Stimulated activated CD4-positive, alpha-beta T cell treated with anti-CD3 and anti-CD28 coated beads, Interleukin-12 subunit alpha, Interleukin-12 subunit beta, amount 100 ng/mL, for 24 hours (primary cell): ENCODE measurements around the gene IFT22.
"Not testable (repeated sequence)": the region's sequence is repeated elsewhere in the genome, so short reads cannot be mapped to it uniquely, and the experiment has no call there.

Source experiments
- DNase-seq, 2 experiments: peaks; one replicate each; pipeline ENCODE4 v3.0.0-alpha.2; 2020; ENCODE audit warnings: low read depth in 2 of 2

Gene IFT22

DNA sequence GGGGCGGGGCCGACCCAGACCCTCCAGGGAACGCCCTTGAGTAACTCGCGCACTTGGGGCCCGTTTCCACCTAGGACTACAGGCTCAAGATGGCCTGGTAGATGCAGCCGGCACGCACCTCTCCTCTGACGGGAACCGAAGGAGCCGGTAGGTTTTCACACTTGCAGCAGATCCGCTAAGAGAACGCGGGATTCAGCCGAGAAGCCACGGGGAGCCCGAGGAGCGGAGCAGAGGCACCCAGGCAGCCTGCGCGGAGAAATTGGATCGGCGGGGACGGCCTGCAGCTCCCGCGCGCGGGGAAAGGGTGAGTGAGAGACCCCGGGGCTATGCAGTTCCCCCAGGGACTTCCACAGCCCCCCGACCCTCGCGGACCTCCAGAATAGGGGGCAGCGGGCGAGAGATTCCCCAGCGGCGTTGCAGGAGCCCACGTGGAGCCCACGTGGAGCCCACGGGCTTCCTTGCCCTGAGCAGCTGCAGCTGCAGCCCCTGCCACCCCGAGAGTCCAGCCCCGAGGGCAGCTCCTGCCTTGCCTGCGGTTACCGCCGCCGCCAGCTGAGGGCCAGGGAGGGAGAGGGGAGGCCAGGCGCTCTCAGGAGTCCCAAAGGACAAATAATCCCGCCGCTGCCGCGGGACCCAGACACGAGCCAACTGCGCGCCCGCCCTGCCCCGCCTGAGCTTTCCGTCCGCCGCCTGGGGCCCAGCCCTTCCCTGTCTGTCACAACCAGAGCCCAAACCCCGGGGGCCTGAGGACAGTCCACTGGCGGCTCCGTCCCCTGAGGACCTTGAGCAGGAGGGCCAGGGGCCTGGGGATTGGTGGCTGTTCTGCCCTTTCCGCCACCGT lies 13.1 kb downstream of the IFT22 start:
- DNase-seq, result peak; percentile 24 to 54

- DNase-seq, result no peak
Observed at GRCh38 chr7:101306307-101306706, 15.3 kb downstream of the IFT22 start.

GRCh38 chr7:101303102-101303701 lies 18.4 kb downstream of the IFT22 start:
- no peak for DNase-seq

GRCh38 chr7:101302641-101303101 lies 18.9 kb downstream of the IFT22 start:
- no peak for DNase-seq

DNA sequence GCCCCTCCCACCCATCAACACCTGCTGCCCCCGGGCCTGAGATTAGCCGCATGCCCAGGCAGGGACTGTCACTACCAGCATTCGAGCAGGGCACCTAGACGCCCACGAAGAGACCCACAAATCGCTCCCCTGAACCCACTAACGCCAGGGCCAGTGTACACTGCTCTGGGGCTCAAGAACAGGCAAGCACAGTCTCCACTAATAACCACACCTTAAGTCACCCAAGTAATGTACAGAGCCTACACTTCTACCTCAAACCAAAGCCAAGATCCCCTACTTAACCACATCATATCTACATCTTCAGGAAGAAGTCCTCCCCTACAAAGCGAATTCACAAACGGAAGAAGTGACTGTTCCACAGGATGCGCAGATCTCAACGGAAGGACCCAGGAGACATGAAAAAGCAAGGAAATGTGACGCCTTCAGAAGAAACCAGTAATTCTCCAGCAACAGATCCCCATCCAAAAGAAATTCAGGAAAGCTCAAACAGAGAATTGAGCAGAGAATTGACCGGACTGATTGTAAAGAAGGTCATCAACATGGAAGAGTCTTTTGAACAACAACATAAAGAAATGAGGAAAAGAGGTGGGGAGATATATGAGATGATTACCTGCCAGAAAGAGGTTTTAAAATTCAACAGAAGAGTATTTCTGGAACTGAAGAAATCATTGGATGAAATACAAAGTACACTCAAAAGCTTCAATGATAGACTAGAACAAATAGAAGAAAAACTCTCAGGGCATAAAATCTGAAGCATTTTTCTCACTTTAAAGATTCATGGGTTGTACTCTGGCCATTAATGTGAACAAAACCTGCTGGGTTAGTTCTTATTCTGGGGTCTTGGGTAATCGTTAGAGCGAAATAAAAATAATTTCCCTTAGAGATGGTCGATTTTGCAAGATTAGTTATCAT lies 20.9 kb downstream of the IFT22 start:
- DNase-seq, result no peak

DNA sequence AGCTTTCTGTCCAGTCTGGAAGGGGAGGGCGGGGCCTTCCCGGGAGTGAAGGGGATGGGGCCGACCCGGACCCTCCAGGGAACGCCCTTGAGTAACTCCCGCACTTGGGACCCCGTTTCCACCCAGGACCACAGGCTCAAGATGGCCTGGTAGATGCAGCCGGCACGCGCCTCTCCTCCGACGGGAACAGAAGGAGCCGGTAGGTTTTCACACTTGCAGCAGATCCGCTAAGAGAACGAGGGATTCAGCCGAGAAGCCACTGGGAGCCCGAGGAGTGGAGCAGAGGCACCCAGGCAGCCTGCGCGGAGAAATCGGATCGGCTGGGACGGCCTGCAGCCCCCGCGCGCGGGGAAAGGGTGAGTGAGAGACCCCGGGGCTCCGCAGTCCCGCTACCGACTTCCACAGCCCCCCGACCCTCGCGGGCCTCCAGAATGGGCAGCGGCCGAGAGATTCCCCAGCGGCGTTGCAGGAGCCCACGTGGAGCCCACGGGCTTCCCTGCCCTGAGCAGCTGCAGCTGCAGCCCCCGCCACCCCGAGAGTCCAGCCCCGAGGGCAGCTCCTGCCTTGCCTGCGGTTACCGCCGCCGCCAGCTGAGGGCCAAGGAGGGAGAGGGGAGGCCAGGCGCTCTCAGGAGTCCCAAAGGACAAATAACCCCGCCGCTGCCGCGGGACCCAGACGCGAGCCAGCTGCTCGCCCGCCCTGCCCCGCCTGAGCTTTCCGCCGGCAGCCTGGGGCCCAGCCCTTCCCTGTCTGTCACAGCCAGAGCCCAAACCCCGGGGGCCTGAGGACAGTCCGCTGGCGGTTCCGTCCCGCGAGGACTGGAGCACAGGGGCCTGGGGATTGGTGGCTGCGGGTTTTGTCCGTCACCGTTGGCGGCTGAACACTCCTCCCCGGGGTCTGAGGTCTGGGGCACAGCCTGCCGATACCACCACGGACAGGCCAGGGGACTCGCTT lies 21.8 kb downstream of the IFT22 start:
- DNase-seq, result no peak

DNA sequence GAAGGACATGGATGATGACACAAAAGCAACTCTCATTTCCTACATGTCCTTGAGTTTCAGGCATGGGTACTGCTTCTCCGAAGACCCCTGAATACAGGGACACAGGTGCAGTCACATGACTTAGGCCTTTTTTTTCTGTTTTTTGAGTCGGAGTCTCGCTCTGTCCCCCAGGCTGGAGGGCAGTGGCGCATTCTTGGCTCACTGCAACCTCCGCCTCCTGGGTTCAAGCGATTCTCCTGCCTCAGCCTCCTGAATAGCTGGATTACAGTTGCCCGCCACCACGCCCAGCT lies 26.8 kb downstream of the IFT22 start:
- DNase-seq, result no peak

DNA sequence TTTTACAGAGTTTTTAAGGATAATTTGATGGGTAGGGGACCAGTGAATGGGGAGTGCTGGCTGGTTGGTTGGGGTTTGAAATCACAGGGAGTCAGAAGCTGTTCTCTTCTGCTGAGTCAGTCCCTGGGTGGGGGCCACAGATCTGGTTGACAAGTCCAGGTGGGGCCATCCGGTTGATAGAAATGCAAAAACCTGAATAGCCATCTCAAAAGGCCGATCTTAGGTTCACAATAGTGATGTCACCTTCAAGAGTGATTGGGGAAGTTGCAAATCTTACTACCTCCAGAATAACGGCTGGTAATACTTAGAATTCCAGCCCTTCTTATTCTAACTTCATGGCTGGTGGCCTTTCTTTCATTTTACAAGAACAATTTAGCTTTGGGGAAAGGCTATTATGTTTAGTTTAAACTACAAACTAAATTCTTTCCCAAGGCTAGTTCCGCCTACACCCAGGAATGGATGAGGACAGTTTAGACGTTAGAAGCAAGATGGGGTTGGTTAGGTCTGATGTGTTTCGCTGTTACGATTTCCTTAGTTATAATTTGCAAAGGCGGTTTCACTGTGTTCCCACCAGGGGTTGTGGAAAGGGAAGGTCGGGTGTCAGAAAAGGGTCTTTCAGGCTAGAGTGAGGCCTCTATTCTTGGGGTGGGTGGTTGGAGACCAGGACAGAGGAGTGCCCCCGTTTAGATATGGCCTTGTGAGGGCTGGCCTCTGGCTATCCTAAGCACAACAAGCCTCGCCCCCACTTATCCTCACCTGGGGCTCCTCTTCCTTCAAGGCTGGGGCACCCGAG lies 27.4 kb downstream of the IFT22 start:
- no peak for DNase-seq

- not testable (repeated sequence) for DNase-seq
Observed at GRCh38 chr7:101293069-101294021, 28.3 kb downstream of the IFT22 start.

- not testable (repeated sequence) for DNase-seq
Observed at GRCh38 chr7:101292566-101292965, 29.0 kb downstream of the IFT22 start.

DNA sequence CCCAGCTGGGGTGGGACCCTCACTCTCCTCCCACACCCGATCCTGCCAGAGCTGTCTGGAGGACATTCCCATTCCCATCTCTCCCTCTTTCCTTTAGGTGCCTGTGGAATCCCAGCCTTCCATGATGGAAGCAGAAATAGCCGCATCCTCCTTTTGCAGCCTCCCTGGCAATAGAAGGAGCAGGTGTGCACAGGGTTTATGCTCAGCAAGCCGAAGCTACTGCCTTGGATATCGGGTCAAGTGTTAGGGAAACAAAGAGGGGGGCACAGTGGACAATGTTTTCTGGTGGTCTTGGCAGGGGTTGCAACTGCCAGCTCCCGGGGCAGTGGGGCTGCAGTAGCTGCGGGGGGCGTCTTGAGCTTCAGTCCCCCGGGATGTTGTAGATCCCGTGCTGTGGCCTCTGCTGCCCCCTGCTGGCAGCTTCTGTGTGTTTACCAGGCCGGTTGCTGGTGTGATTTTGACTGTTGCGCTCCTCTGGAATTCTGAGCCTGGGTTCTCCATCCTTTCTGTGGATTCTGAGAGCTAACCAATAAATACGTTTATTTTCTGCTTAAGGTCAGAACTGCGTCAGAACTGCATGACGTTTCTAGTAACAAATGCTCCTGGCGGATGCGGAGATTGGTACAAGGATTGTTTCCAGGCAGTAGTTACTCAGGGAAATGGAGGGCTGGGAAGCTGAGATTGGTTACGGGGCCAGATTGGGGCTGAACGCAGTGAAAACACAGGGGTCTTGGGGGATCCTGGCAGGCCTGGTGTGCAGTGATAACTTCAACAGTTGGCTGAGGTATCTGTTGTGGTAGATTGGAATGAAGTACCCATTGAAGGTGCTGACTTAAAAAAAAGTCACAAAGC lies 31.2 kb downstream of the IFT22 start:
- peak; percentile 18 to 60 for DNase-seq

GRCh38 chr7:101289687-101290086 lies 31.9 kb downstream of the IFT22 start:
- DNase-seq, result not testable (repeated sequence)

DNA sequence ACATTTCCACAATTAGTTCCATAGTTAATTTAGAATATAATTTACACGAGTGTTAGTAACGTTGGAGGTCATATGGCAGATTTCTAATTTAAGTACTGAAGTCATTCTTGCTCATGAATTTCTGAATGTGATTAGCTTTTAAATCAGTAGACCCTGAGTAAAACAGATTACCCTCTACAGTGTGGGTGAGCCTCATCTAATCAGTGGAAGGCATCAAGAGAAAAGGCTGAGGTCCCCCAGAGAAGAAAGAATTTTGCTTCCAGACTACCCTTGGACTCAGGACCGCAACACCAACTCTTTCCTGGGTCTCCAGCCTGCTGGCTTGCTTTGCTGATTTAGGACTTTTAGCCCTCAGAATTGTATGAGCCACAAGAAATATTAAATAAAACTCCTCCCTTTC lies 33.2 kb downstream of the IFT22 start:
- no peak for DNase-seq

DNA sequence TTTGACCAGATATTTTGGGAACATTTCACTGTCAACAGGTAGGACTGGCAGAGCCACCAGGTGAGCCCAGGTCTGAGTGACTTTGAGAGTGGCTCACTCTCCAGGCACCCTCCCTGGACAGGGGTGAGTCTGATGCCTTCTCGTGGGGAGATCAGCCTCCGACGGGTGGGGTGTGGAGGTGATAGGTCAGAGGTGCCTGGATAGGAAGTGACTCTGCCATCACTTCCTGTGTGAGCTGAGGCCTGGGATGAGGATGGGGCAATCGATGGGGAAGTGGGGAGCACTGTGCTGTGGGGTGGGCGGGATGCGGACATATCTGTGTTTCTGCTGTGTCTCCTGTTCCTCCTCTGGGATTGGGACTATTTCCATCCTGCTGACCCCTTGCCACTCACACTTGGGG lies 34.6 kb downstream of the IFT22 start:
- no peak for DNase-seq

GRCh38 chr7:101285880-101286279 lies 35.7 kb downstream of the IFT22 start:
- not testable (repeated sequence) for DNase-seq

DNA sequence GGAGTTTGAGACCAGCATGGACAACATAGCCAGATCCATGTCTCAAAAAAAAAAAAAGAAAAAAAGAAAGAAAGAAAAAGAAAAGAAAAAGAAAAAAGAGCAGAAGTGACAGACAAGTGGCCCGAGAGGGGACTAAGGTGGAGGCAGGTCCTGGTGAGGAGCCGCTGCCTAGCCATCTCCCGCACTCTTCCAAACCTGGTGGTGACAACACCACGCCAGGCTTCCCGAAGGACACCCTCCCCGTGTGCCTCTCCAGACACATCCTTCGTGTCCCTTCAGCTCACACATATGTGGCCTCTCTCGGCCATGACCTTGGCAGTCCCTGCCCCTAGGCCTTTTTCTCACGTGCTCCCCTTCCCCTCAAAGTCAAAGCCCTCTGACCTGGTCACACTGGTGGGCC lies 36.4 kb downstream of the IFT22 start:
- DNase-seq, result no peak

GRCh38 chr7:101280912-101281311 lies 40.7 kb downstream of the IFT22 start:
- DNase-seq, result not testable (repeated sequence)
